ENCODE data around the gene PRPF39.

Gene PRPF39

DNA sequence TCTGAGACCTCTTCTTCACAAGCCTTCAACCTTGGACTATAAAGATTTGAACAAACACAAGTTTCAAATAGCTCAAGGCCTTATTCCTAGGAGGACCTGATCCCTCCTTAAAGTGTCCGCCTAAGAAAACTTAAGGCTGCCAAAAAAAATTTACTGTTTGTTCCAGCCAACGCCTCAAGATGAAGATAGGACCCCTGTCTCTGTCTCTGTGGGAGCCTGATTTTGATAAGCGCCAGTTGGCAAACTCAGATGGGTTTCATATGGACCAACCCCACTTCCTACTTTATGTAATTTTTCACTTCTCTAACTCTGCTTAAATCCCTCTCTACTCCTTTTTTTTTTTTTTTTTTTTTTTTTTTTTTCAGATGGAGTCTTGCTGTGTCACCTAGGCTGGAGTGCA is 39.4 kb downstream of the PRPF39 start (continued):
- TF ChIP-seq ZFP30 (CRISPR knock-in tag; IDR thresholded peaks at IDR 0.05) = no peak
- TF ChIP-seq ZC3H10 (CRISPR knock-in tag; IDR thresholded peaks at IDR 0.05) = no peak
- TF ChIP-seq SNAI2 (CRISPR knock-in tag; IDR thresholded peaks at IDR 0.05) = no peak
- no peak for TF ChIP-seq GLIS3 (CRISPR knock-in tag; IDR thresholded peaks at IDR 0.05)
- TF ChIP-seq, protein P1, sequence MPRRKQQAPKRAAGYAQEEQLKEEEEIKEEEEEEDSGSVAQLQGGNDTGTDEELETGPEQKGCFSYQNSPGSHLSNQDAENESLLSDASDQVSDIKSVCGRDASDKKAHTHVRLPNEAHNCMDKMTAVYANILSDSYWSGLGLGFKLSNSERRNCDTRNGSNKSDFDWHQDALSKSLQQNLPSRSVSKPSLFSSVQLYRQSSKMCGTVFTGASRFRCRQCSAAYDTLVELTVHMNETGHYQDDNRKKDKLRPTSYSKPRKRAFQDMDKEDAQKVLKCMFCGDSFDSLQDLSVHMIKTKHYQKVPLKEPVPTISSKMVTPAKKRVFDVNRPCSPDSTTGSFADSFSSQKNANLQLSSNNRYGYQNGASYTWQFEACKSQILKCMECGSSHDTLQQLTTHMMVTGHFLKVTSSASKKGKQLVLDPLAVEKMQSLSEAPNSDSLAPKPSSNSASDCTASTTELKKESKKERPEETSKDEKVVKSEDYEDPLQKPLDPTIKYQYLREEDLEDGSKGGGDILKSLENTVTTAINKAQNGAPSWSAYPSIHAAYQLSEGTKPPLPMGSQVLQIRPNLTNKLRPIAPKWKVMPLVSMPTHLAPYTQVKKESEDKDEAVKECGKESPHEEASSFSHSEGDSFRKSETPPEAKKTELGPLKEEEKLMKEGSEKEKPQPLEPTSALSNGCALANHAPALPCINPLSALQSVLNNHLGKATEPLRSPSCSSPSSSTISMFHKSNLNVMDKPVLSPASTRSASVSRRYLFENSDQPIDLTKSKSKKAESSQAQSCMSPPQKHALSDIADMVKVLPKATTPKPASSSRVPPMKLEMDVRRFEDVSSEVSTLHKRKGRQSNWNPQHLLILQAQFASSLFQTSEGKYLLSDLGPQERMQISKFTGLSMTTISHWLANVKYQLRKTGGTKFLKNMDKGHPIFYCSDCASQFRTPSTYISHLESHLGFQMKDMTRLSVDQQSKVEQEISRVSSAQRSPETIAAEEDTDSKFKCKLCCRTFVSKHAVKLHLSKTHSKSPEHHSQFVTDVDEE (CRISPR knock-in tag; IDR thresholded peaks at IDR 0.05) = no peak
- no peak for TF ChIP-seq CSDC2 (CRISPR knock-in tag; IDR thresholded peaks at IDR 0.05)
- TF ChIP-seq ESRRG (CRISPR knock-in tag; IDR thresholded peaks at IDR 0.05) = no peak
- no peak for TF ChIP-seq OSR1 (CRISPR knock-in tag; IDR thresholded peaks at IDR 0.05)
- TF ChIP-seq ISL1 (CRISPR knock-in tag; IDR thresholded peaks at IDR 0.05) = no peak

DNA sequence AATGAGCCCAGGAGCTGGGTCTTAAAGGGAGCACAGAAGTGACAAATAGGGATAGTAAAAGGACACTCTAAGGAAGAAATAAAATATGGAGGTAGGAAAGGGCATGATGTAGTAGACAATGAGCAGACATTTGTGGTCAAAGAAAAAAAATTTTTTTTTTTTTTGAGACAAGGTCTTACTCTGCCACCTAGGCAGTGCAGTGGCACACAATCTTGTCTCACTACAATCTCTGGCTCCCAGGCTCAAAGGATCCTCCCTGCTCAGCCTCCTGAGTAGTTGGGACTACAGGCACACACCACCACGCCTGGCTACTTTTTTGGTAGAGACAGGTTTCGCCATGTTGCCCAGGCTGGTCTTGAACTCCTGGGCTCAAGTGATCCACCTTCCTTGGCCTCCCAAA is 41.8 kb downstream of the PRPF39 start:
- no peak for TF ChIP-seq PPARA (CRISPR knock-in tag; IDR thresholded peaks at IDR 0.05; ENCODE audit: borderline replicate concordance)
- no peak for TF ChIP-seq GLIS3 (CRISPR knock-in tag; IDR thresholded peaks at IDR 0.05)
- TF ChIP-seq, protein P2, sequence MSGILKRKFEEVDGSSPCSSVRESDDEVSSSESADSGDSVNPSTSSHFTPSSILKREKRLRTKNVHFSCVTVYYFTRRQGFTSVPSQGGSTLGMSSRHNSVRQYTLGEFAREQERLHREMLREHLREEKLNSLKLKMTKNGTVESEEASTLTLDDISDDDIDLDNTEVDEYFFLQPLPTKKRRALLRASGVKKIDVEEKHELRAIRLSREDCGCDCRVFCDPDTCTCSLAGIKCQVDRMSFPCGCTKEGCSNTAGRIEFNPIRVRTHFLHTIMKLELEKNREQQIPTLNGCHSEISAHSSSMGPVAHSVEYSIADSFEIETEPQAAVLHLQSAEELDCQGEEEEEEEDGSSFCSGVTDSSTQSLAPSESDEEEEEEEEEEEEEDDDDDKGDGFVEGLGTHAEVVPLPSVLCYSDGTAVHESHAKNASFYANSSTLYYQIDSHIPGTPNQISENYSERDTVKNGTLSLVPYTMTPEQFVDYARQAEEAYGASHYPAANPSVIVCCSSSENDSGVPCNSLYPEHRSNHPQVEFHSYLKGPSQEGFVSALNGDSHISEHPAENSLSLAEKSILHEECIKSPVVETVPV (CRISPR knock-in tag; IDR thresholded peaks at IDR 0.05) = no peak
- TF ChIP-seq ISL1 (CRISPR knock-in tag; IDR thresholded peaks at IDR 0.05) = no peak
- TF ChIP-seq RARB (CRISPR knock-in tag; IDR thresholded peaks at IDR 0.05) = no peak
- TF ChIP-seq, protein P3, sequence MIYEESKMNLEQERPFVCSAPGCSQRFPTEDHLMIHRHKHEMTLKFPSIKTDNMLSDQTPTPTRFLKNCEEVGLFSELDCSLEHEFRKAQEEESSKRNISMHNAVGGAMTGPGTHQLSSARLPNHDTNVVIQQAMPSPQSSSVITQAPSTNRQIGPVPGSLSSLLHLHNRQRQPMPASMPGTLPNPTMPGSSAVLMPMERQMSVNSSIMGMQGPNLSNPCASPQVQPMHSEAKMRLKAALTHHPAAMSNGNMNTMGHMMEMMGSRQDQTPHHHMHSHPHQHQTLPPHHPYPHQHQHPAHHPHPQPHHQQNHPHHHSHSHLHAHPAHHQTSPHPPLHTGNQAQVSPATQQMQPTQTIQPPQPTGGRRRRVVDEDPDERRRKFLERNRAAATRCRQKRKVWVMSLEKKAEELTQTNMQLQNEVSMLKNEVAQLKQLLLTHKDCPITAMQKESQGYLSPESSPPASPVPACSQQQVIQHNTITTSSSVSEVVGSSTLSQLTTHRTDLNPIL (CRISPR knock-in tag; IDR thresholded peaks at IDR 0.05; ENCODE audit: low read depth) = no peak
- TF ChIP-seq, protein P4, sequence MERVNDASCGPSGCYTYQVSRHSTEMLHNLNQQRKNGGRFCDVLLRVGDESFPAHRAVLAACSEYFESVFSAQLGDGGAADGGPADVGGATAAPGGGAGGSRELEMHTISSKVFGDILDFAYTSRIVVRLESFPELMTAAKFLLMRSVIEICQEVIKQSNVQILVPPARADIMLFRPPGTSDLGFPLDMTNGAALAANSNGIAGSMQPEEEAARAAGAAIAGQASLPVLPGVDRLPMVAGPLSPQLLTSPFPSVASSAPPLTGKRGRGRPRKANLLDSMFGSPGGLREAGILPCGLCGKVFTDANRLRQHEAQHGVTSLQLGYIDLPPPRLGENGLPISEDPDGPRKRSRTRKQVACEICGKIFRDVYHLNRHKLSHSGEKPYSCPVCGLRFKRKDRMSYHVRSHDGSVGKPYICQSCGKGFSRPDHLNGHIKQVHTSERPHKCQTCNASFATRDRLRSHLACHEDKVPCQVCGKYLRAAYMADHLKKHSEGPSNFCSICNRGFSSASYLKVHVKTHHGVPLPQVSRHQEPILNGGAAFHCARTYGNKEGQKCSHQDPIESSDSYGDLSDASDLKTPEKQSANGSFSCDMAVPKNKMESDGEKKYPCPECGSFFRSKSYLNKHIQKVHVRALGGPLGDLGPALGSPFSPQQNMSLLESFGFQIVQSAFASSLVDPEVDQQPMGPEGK (CRISPR knock-in tag; IDR thresholded peaks at IDR 0.05; ENCODE audit: borderline replicate concordance) = no peak
- TF ChIP-seq ZC3H10 (CRISPR knock-in tag; IDR thresholded peaks at IDR 0.05) = no peak
- TF ChIP-seq CSDC2 (CRISPR knock-in tag; IDR thresholded peaks at IDR 0.05) = no peak
- TF ChIP-seq ZFP30 (CRISPR knock-in tag; IDR thresholded peaks at IDR 0.05) = no peak
- TF ChIP-seq ZNF565 (CRISPR knock-in tag; conservative IDR thresholded peaks at IDR 0.05; ENCODE audit: low read depth) = no peak
- no peak for TF ChIP-seq ZNF70 (CRISPR knock-in tag; IDR thresholded peaks at IDR 0.05)
- no peak for TF ChIP-seq ARNTL (CRISPR knock-in tag; IDR thresholded peaks at IDR 0.05; ENCODE audit: borderline replicate concordance, low read depth)
- TF ChIP-seq ESRRG (CRISPR knock-in tag; IDR thresholded peaks at IDR 0.05) = no peak
- no peak for ATAC-seq

DNA sequence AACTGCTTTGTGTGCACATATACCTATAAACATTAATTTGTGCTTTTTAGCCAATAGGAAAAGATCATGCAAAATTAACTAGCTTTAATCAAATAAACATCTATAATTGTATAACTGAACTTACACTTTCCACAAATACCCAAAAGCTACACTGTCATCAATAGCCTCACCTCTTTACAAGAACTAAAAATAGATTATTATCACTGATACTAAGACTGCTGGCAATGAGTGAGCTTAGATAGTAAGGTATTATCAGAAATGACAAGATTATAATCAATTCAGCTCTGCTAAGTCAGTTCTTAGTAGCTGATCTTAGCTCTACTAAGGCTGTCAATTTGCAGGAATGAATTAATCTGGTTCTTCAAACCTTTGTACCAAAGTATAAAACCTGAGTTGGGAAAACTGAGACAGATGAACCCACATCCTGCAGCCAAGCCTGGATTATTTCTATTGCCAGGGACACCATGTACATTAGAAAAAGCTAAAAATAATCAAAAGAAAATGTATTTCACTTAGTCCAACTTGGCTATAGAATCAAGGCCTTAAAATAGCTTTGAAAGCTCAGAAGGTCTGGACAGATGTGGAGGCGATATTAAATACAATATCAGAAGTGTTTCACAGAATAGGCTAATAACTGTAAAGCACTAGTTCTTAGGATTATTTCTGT is 45.2 kb downstream of the PRPF39 start:
- TF ChIP-seq, protein P4 (CRISPR knock-in tag; IDR thresholded peaks at IDR 0.05; ENCODE audit: borderline replicate concordance) = no peak
- no peak for TF ChIP-seq SNAI2 (CRISPR knock-in tag; IDR thresholded peaks at IDR 0.05)
- no peak for TF ChIP-seq GLIS3 (CRISPR knock-in tag; IDR thresholded peaks at IDR 0.05)
- TF ChIP-seq ISL1 (CRISPR knock-in tag; IDR thresholded peaks at IDR 0.05) = no peak
- TF ChIP-seq PPARA (CRISPR knock-in tag; IDR thresholded peaks at IDR 0.05; ENCODE audit: borderline replicate concordance) = no peak
- TF ChIP-seq ZFP30 (CRISPR knock-in tag; IDR thresholded peaks at IDR 0.05) = no peak
- no peak for TF ChIP-seq TCF4 (CRISPR knock-in tag; IDR thresholded peaks at IDR 0.05; ENCODE audit: borderline replicate concordance)
- no peak for TF ChIP-seq ESRRG (CRISPR knock-in tag; IDR thresholded peaks at IDR 0.05)
- no peak for ATAC-seq

Data from SK-N-SH treated with all-trans-retinoic acid at 6 μM for 48 hours (cell line).